Measurements from ENCODE around the gene AMN.
"Not testable (repeated sequence)": the region's sequence is repeated elsewhere in the genome, so short reads cannot be mapped to it uniquely, and the experiment has no call there.

The AMN gene
- long read RNA-seq, donor 1, transcript AMN-201 (12 exons, 1,907 nt), result major isoform, 23 of 25 reads
- long read RNA-seq, donor 1, partial matches to known transcripts, result 0 of 25 reads
- long read RNA-seq, donor 1, other reads (novel, unspliced or antisense), result 0 of 25 reads
- long read RNA-seq, donor 2, transcript AMN-201 (12 exons, 1,907 nt), result major isoform, 18 of 21 reads
- long read RNA-seq, donor 2, partial matches to known transcripts, result 0 of 21 reads
- long read RNA-seq, donor 2, other reads (novel, unspliced or antisense), result 0 of 21 reads
- long read RNA-seq, donor 3, transcript AMN-201 (12 exons, 1,907 nt), result major isoform, 15 of 16 reads
- long read RNA-seq, donor 3, partial matches to known transcripts, result 0 of 16 reads
- long read RNA-seq, donor 3, other reads (novel, unspliced or antisense), result 0 of 16 reads
- long read RNA-seq, donor 4, transcript AMN-201 (12 exons, 1,907 nt), result major isoform, 13 of 14 reads
- long read RNA-seq, donor 4, partial matches to known transcripts, result 0 of 14 reads
- long read RNA-seq, donor 4, other reads (novel, unspliced or antisense), result 0 of 14 reads
- long read RNA-seq, donor 5, transcript AMN-201 (12 exons, 1,907 nt), result major isoform, 31 of 34 reads
- long read RNA-seq, donor 5, partial matches to known transcripts, result 0 of 34 reads
- long read RNA-seq, donor 5, other reads (novel, unspliced or antisense), result 0 of 34 reads
- long read RNA-seq, donor 6, transcript AMN-201 (12 exons, 1,907 nt), result major isoform, 39 of 46 reads
- long read RNA-seq, donor 6, partial matches to known transcripts, result 5 of 46 reads
- long read RNA-seq, donor 6, other reads (novel, unspliced or antisense), result 0 of 46 reads
- long read RNA-seq, donor 7, result 0 reads
- long read RNA-seq, donor 8, transcript AMN-201 (12 exons, 1,907 nt), result major isoform, 29 of 31 reads
- long read RNA-seq, donor 8, partial matches to known transcripts, result 0 of 31 reads
- long read RNA-seq, donor 8, other reads (novel, unspliced or antisense), result 0 of 31 reads

DNA sequence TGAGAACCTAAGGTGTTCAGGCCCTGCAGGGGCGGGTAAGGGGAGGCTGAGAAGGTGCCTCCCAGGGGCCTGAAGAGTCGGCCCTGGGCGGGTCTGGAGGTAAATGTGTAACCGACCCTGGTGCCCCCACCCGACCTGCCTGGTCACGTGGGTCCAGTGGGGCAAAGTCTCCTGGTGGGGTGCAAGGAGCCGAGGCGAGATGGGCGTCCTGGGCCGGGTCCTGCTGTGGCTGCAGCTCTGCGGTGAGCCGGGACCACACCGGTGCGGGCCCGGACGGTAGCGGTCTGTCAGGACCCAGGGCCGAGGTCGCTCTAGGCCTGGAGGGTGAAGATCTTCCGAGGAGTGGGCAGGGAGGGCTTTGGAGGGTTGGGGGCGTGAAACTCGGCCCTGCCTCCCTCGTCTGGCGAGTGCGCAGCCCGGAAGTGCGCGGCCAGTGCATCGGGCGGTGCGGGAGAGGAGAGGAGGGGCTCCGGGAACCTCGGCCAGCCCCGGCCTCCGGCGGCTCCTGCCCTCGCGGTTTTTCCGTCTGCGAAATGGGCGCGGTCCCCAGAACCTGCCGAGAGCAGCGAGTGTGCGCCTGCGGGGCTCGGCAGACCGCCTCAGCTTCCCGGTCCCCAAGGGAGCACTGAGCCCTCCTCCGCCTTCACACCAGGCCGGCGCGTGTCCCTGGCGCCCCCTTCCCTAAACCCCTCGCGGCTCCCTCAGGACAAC is at the start of gene AMN:
AMN (plus strand) TSS at position 174 of the 711 bp plus-strand sequence; CDS start at position 200, 26 bp downstream.
- peak; percentile 60 for DNase-seq

DNA sequence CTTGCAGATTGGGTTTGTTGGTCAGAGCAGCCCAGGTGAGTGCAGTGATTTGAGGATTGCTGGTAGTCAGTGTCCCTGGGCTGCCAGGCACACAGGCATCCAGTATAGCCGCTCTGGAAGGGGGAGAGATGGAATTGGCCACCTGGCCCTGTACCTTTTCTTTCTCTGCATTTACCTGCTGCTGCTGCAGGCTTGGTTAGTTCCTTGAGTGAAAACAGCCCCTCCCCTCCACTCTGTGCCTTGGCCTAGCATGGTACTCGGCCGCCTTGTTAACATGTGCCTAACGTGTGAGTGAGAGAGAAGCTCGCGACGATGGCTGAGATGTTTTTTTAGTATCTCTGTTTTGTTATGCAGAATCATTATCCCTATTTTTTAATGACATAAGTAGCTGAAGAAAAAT is 49.3 kb upstream of the AMN start:
- no peak for DNase-seq

DNA sequence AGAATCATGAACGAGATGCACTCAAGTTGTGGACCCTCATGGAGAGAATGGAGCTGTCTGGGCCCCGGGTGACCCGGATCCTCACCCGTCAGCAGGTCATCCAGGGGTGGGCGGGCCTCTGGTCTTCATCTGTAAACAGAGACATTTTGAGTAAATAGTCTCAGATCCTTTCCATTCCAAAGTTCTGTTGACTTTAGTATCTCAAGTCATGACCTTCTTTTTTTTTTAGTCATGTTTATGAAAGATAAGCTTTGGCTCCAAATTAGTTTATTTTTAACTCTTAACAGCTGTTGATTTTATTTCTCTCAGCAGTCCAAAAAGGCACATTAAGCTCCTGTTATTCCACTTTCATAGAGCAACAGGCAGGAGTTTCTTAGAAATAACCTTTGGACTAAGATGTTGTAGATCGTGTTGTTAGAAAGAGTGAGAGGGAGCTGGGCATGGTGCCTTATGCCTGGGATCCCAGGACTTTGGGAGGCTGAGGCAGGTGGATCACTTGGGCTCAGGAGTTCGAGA is 48.9 kb upstream of the AMN start:
- no peak for DNase-seq

DNA sequence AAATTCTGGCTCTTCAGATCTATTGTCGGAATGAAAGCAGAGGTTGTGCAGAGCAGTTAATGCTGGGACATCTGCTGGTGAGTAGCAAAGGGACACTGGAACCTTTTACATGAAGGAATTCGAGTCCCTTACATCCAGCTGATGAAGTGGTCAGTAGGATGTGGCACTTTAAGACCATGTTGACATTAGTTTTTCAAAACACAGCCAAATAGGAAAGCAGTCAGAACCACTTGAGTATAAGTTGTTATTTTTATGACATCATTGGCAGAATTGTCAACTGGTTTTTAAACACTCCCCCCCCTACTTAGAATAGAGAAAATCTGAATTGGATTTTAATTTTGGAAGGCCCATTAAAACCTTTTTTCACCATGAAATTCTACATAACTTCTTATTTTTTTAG is 46.8 kb upstream of the AMN start:
- no peak for DNase-seq

DNA sequence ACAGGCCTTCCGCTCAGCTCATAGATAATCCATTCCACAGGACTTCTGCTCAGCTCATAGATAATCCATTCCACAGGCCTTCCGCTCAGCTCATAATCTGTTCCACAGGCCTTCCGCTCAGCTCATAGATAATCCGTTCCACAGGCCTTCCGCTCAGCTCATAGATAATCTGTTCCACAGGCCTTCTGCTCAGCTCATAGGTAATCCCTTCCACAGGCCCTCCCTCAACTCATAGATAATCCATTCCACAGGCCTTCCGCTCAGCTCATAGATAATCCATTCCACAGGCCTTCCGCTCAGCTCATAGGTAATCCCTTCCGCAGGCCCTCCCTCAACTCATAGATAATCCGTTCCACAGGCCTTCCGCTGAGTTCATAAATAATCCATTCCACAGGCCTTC is 45.0 kb upstream of the AMN start:
- not testable (repeated sequence) for DNase-seq

DNA sequence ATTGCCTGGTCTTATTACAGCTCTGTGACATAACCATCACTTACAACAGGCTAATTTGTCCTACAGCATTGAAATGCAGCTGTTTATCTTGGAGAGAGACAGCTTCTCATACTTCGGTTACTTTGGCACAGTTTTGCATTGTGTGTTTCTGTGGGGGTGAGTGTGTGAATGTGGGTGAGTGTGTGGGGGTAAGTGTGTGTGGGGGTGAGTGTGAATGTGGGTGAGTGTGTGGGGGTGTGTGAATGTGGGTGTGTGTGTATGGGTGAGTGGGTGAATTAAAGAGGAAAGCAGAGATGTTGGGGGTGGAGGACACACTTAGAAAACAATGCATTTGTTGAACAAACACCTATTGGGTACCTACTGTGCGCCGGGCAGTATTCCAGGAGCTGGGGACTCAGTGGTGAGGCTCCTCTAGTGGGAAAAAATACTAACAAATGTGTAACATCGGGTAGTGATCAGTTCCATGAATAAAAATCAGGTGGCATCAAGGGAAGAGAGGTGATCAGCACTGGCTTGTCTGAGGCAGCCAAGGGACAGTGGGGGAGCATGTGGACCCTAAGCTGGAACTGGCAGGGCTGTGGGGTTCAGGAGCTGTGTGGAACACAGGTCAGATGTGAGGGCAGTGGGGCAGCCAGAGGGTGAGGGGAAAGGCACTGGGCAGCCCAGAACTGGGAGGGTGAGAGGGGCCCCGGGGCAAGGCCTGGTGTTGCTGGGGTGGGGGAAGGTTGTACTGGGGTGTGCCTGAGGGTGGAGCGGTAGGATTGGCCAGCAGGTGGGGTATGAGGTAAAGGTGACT is 44.1 kb upstream of the AMN start:
- no peak for DNase-seq

DNA sequence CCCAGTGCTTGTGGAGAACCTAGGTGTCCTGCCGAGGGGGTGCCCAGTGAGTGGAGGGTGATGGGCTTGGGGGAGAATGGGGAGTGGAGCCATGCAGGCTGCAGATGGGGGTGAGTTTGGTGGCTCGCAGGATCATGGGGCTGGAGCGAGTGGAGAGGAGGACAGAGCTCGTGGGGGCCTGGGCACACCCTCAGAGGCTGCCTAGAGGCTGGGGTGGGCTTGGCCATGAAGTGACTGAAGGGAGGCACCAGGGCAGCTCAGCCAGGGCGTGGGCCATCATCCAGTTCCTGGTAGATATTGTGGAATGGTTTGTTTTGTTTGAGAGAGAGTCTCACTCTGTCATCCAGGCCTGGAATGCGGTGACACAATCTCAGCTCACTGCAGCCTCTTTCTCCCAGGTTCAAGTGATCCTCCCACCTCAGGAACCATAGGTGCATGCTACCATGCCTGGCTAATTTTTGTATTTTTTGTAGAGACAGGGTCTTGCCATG is 43.4 kb upstream of the AMN start:
- no peak for DNase-seq

DNA sequence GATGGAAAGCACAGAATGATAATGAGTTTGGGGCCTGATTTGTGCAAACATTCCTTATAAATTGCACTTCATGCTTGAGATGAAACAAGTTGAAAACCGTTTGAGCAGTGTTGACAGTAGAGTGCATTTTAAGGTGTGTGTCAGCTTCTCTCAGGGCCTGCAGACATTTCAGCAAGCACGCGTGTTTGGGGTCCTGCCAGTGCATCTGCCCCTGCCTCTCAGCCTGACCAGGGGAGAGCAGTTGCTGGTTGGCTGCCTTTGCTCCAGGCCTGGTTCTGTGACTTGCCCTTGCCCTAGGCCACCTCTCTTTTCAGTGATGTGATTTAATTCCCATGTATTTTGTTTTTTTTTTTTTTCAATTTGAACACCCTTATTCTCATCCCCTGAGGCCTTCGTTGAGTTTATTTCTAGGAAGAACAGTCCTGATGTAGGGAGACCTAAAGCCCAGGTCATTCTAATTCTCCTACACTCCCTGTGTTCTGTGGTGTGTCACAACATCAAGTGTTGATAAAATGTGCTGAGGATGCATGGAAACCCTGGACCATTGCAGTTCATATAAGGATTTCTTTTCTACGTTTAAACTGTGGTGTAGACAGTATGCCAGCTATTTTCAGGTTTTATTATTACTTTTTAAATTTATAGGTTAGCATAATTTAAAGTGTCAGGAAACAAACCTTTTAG is 40.1 kb upstream of the AMN start:
- no peak for DNase-seq

DNA sequence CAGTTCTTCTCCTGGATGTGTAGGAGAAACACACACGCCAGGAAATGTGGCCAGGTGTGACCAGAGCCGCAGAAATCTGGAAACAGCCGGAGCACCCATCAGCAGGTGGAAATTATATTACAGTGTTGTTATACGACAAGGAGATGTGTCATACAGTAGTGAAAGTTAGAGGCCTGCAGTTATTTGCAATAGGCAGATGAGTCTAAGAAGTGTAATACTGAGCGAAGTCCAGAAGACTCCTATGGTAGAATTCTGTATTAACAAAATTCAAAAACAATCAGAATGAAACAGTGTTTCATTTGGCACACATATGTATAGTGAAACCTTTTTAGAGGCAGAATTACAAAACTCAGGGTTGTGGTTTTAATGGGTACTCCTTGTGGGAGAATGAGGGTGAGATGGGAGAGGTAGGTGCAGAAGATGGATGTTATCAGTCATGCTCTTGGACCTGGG is 39.3 kb upstream of the AMN start:
- no peak for DNase-seq

DNA sequence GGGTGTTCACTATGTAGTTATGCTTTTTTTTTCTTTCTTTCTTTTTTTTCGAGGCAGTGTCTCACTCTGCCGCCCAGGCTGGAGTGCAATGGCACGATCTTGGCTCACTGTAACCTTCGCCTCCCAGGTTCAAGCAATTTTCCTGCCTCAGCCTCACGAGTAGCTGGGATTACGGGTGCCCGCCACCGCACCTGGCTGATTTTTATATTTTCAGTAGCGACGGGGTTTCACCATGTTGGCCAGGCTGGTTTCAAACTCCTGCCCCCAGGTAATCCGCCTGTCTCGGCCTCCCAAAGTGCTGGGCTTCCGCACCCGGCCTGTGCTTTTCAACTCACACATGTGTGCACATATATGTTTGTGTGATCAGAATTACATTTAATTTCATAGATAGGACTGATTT is 38.9 kb upstream of the AMN start:
- no peak for DNase-seq

DNA sequence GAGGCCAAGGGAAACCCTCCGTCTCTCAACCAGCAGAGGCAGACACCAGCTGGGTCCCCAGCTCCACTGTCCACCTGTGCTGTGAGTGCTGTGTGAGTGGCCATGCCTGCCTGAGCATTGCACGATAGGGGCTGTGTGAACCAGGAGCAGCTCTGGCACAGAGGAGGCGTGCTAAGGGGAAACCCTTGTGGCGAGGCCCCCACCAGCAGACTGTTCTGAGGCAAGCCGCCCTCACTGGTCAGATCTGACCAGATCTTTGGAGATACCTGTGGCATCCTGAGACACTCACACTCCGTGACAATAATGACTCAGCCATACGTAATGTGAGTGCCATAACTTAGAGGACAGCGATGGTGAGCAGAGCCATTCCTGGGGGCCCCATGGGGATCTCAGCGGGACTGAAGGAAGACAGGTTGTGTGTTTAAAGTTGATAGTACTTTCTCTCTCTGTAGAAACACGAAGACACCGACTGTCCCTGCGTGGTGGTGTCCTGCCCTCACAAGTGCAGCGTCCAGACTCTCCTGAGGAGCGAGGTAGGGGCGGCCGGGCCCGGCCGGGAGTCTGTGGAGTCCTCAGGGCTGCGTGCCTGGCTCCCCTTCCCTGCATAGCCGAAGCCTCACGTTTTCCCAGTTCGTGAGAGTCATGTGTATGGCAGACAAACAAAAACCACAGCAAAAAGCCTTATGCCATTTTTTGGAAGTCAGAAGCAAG is 36.6 kb upstream of the AMN start:
- DNase-seq, result no peak

DNA sequence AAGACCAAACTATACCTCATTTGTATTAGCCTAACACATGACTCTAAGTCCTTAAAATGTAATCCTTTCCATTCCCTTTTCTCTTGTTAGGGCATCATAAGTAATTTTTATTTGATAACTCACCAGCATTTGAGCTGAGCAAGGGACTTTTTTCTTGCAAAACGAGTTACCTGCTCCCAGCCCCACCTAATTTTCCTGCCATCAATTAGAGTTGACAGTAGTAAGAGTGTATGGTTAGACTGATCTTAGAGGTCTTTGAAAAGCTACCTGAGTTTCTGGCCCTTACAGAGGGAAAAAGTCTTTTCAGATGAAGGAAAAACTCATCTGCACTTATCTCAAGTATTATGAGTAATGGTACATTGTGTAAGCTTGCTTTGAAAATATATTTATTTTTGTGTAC is 33.7 kb upstream of the AMN start:
- DNase-seq, result no peak

DNA sequence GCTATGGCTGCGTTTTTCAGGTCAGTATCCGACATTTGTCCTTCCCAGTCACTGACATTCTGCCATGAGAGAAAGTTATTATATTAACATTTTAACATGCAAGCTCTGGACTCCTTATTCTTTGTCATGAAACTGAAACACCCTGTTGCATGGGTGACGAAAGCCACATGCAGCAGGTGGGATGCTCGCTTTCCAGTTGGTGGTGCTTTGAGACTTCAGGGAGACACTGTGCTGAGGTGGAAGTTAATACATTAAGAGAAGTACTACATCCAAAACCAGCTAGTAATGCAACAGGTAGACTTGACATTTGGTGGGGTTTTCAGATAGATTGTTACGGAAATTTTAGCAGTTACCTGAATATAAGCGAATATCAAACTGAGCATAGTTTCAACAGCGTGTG is 32.8 kb upstream of the AMN start:
- DNase-seq, result no peak

DNA sequence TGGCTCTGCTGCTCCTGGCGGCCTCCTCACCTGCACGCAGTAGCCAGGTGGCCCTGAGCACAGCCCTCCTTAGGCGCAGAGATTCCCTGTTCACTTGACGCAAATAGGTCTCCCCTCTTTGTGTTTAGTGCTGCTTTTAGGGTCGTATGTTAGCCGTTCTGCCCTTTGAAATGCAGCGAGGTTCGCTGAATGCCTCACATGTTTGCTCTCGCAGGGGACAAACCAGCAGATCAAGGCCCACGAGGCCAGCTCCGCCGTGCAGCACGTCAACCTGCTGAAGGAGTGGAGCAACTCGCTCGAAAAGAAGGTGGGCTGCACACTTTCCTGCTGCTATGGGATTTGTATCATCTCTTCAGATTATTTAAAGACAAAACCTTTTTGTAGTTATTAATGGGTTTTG is 31.4 kb upstream of the AMN start:
- no peak for DNase-seq

DNA sequence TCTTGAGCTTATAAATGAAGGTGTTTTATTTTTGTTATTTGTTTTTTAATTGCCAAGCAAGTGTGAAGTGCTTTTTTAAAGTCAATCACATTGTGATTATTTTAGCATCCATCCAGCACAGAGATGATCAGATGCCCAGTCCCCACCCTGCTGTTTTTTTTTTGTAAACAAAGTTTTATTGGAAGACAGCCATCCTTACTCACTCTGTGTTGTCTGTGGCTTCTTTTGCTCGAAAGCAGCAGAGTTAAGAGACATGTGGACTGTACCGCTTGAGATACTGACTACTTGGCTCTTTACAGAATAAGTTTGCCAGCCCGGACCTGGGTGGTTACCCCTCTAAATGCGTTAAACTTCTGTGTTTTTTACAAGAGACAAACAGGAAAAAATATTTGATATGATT is 30.9 kb upstream of the AMN start:
- no peak for DNase-seq

DNA sequence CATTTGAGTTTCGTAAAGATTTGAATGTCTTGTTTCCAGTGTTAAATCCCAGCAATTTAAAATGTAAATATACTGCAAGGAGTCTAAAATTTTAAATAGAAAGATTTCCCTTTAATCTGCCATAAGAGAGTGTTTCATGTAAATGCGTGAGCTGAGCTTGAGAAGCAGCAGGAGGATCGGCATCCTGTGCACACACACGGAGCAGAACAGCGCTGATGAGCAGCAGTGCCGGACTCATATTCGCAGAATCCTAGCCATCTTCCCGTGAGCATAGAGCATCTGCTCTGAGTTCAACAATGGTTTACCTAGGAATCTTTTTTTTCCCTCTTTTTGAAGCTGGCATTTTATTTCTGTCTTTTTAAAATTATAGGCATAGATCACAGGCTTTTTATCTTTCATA is 29.8 kb upstream of the AMN start:
- DNase-seq, result no peak

DNA sequence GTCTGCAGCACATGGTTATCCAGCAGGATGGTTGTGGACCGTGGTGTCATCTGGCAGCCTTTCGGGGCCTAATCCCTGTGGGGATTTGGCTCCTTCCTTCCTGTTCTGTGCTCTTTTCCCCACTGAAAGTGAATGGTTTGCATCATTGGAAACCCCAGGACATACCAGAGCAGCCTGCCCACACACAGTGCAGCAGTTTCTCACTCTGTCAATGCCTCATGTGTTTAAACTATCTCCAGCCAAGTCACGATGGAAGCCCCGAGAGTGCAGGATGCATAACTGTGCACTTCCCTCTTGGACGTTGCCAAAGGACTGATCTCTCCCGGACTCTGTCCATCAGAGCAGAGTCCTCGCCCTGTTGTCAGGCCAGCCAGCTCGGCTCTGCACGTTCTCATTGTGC is 29.0 kb upstream of the AMN start:
- no peak for DNase-seq

DNA sequence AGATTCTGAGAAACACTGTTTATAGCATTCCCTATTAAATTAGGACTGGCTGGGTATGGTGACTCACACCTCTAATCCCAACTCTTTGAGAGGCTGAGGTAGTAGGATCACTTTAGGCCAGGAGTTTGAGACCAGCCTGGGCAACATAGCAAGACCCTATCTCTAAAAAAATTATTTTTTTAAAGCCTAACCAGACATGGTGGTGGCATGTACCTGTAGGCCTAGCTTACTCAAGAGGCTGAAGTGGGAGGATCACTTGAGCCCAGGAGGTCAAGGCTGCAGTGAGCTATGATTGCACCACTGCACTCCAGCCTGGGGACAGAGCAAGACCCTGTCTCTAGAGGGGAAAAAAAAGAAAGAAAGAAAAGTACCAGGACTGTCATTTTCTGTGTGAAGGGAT is 25.7 kb upstream of the AMN start:
- not testable (repeated sequence) for DNase-seq

DNA sequence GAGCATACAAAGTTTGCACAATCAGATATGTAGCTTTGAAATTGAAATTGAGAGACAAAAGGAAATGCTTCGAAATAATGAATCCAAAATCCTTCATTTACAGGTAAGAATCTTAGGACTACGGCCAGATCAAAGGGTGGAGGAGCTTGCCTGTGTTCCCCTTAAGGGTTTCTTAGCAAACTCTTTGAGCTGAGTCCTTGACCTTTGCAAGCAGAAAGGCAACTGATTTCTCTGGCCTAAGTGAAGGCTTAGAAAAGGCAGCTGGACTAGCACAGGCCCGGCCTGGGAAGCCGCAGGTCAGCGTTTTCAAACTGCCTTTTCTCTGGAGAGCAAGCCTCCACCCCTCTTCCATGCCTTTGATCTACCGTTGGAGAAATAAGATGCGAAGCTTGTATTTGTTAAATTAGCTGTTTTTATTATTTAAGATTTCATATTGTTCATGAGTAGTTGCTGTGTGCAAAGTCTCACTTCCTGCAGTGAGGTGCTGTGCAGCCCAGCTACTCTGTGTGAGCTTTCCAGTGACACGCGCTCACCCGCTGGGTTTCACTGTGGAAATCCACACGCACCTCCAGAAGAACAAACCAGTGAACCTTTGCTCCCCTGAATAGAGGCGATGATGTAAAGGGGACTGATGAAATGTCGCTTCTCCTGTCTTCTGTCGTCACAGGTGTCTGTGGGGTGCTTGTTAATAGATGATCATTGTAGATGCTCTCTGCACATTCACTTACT is 25.0 kb upstream of the AMN start:
- no peak for DNase-seq
